PC-9 (cell line): ENCODE results near the gene CLIC5.

Experiments
- CTCF ChIP-seq: fragments of 200-600 bp; sonication (generic); conservative IDR thresholded peaks from 2 replicates; pipeline ENCODE4 v1.6.1; 2017; ENCODE audit warnings: mixed run types, antibody characterized with exemption, mild to moderate bottlenecking, moderate library complexity
- EZH2 ChIP-seq: fragments of 200-600 bp; sonication (generic); IDR thresholded peaks from 2 replicates; pipeline ENCODE4 v1.8.0; 2017; ENCODE audit warnings: antibody characterized with exemption, low read depth

GRCh38 chr6:45982280-45983036 lies 33.2 kb downstream of the CLIC5 start:
- TF ChIP-seq CTCF = no peak
- no peak for TF ChIP-seq EZH2
